ENCODE data around the gene ZMYND10.
A peak's percentile ranks its signal among the peaks of the same experiment; 100 is the strongest.

ZMYND10 gene

GRCh38 chr3:50292159-50293078 is 53.1 kb downstream of the ZMYND10 start, which contains the start of gene IFRD2:
IFRD2 (minus strand) TSS chr3:50292429; CDS start chr3:50292274, 155 bp downstream.
- DNase-seq (ENCODE audit: extremely low read depth in 1 of 2, low read depth in 1 of 2): peak; percentile 93 to 94
